GM23248 (cell line): ENCODE results near the gene NRBP1.

Experiments
- EZH2 ChIP-seq: fragments of 200-600 bp; sonication (generic); IDR thresholded peaks from 2 replicates; pipeline ENCODE4 v1.6.1; 2018; ENCODE audit warnings: antibody characterized with exemption, mild to moderate bottlenecking; ENCODE audit not compliant: insufficient read depth, poor library complexity, severe bottlenecking
- EZH2phosphoT487 ChIP-seq: fragments of 200-600 bp; sonication (generic); IDR thresholded peaks from 2 replicates; pipeline ENCODE4 v1.6.1; 2018; ENCODE audit warnings: antibody characterized with exemption, moderate library complexity, mild to moderate bottlenecking, low read depth; ENCODE audit not compliant: insufficient read depth

DNA sequence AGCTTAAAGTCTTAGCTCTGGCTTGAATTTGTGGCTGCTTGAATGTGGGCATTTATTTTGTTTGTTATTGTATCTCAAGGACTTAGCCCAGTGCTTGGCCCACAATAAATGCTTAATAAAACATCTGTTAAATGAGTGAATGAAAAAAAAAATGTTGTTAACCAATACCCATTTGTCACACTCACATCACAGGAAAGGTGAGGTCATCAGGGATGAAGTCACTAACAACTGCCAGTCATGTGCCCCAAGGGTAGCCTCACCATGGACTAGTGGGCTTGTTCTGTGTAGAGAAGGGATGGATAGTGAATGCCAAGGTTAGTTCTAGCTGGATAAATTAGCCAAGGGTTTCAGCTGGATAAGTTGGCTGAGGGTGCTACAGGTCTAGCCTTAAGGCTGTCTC, 3.0 kb downstream of the NRBP1 start:
- TF ChIP-seq EZH2phosphoT487 (no peak), EZH2 (no peak)
